D341Med (cell line): ENCODE results near the gene KDM2A.

ENCODE experiments used
- DNase-seq: peaks from one replicate; pipeline ENCODE4 v3.0.0; 2012; ENCODE audit warnings: low spot score

Gene KDM2A

DNA sequence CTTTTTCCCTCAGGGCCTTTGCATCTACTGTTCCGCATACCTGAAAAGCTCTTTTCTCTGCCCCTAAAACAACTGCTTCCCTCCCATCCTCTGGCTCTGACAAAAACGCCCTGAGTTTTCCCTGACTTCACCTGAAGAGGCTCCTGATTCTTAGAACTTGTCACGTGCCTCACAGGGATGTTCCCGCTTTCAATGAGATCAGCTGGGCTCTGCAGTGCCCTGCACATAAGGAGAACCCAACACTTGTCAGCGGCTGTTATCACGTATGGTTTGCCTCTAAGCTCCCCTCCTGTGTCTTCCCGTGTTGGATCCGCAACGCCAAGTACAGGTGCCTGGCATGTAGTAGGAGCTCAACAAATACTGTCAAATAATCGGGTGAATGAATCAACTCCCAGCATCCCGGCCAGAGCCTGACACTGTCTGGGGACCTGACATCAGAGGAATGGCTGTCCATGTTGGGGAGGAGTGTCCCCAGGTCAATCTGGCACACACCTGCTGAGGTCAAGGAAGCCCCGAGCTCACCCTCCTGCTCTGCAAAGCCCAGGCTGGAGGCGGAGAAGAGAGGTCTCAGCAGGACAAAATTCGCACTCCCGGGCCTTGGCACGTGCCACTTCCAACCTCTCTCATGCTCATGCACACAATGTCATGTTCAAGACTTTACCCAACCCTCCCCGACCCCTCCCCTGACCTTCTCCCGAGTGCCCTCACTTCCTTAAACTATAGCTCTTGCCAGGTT, 143.1 kb downstream of the KDM2A start:
- DNase-seq = no peak

DNA sequence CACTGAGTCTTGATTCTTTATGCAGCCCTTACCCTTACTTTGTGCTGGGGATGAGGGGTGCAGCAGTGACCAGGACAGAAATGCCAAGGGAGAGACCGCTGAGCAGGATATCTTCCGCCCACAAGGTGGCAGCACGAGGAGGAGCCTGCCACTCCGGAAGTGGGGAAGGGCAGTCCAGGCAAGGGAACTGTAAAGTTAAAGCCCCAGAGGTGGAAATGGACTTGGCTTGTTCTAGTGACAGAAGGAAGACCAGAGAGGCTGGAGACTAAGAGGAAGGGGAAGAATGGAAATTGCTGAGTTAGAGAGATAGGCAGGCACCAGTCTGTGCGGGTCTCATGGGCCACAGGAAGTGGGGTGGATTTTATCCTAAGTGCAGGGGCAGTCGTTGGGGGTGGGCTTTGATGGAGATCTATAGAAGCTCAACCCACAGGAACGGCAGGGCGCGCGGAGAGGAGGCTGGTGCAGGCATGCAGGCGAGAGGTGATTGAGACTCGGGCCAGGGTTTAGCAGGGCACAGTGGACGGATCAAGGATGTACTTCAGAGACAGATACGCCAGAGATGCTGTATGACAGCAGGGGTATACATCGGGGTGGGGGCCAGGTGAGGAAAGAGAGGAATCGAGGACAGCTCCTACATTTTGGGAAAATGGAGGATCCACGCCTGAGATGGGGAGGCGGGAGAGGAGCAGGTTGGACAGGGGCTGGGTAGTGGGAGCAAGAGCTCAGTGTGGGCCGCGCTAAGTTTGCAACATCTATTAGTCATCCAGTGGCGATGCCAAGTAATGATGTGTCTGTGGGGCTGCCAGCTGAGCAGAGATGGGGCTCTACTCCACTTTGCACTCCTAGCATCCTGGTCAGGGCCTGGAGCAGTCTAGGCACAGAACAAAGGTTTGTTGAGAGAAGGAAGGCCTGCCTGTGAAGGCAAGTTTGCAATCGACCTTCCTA, 143.9 kb downstream of the KDM2A start:
- peak; percentile 83 for DNase-seq

DNA sequence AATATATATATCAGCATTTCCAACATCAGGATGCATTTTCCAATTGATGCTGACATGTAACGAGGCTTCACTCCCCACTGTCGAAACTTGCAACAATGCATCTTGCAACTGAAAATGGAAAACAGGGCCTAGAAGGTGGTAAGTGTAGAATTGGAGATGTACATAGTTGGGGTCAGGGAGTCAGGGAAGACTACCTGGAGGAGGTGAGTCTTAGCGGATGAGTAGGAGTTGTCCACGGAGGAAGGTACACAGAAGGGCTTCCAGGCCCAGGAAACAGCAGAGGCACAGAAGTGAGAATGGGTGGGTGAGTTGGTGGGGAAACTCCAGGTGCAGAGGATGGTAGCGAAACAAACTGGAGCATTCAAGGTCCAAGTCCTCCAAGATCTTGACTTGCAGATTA, 145.2 kb downstream of the KDM2A start:
- DNase-seq = no peak

DNA sequence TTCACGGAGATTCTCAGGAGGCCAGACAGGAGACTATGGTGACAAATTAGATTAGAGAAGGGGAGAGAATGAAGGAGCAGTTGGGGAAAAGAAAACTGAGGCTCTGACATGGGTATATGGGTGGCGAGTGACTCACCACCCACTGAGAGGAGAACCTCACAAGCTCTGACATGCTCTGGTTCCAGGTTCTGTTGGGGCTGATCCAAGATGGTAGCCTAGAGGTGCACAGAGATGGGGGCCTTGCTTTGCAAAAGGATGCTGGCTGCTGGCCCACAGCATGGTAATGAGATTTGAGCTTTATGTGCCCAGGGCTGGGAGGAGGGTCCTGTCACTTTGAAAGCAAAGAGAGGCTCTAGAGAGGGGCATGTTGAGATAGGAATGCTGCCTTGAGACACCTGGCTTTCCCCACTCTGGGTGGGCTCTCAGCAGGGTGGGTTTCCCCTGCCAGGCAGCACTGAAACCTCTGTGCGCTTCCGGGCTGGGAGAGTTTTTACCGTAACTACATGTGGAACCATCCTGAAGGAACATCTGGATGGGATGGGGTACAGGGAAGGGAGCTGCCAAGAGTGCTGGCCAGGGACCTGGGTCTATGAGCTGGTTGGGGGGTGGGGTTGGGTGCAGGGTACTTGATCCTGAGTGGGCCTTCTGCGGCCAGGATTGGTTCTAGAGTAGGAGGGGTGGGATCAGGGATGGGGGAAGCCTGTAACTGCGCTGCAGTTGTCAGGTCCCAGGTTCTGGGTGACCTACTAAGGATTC, 146.0 kb downstream of the KDM2A start:
- DNase-seq = no peak

DNA sequence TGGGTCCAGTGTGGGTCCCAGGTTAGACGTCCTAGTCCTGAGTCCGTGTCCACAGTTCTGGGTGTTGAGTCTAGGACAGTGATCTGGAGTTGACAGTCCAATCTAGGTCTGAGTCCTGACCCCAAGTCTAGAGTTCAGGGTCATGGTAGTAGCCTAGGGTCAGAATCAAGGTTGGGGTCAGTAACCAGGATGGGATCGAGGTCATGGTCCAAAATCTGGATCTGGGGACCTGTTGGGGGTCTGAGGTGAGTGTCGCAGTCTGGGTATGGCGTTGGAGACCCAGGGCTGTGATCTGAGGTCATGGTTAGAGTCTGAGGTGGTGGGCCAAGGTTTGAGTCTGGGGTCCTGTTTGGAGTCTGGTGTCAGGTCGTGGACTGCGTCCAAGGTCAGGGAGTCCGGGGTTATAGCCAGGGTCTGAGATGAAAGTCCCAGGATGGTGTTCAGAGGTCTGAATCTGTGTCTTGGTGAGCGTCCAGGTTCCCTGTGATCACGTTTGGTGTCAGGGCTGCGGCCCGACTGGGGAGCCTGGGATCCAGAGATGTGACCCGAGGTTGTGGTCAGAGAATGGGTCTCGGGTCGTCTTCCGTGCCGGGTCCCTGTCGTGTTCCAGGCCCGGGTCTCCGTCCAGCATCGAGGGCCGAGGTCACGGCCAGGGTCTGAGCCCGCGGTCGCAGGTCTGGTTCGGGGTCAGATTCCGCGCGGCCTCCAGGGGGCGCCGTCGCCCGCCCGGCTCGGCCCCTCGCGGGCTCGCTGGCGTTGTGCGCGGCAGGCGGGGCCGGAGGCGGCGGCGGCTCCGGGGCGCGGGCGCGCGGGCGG, 146.8 kb downstream of the KDM2A start:
- DNase-seq = peak; percentile 94

DNA sequence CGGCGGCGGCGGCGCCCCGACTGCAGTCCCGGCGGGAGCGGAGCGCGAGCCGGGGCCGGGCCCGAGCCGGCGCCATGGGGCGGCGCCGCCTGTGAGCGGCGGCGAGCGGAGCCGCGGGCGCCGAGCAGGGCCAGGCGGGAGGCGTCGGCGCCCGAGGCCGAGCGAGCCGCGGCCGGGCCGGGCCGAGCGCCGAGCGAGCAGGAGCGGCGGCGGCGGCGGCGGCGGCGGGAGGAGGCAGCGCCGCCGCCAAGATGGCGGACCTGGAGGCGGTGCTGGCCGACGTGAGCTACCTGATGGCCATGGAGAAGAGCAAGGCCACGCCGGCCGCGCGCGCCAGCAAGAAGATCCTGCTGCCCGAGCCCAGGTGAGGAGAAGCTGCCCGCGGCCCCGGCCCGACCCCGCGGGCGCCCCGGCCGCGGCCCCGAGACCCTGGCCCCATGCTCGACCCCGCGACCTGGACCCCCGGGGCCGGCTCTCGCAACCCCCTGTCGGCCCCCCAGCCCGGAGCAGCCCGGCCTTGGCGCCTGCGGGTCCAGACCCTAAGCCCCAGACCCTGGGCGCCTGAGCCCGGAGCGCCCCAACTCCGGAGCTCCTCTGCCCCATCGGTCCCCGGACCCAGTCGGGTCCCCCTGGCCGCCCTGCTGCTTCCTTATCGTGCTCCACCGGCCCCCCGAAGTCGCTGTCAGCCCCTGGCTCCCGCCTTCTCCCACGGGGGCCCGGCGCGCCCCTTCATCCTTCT, 147.6 kb downstream of the KDM2A start, which contains the start of gene GRK2:
Gene GRK2, plus strand, starts transcription at position 25 of the 739 bp plus-strand sequence. Its CDS starts 227 bp downstream, at position 252.
- DNase-seq = peak; percentile 86

DNA sequence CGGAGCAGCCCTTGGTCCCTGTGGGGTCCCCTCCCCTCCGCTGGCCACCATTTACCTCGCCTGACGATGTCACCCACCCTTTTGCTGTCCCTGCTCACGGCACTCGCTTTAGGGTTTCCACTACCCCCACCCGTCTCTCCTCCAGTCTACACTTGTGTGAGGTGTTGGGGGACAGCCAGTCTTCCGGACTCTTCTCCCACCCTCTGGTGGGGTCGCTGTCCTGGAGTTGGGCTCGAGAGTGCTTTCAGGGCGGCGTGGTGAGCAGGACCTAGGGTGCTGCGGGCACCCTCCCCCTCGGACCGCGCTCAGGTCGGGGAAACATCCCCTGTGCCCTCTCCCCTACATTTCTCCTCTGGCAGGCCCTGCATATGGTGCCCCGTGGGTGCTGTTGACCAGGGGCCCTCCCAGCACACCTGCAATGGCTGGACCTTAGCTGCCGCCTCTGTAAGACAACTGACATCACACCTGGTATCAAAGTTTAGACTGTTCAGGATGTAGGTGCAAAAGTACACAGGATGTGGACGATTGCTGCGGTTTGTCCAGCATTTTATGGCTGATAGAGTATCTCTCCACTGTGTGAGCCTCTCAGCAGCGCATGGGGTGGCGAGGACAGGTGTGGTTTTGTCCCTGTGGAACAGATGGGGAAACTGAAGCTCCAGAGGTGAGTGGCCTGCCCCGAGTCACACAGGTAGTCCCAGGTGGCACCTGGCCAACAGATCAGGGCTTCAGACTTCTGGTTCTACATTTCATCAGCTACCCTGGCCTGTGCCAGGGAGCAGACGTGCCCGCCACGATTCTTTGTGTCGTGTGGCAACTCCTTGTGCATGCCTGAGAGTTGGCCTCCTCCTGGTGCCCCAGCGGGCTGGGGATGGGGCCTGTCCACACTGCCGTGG, 148.4 kb downstream of the KDM2A start:
- no peak for DNase-seq

DNA sequence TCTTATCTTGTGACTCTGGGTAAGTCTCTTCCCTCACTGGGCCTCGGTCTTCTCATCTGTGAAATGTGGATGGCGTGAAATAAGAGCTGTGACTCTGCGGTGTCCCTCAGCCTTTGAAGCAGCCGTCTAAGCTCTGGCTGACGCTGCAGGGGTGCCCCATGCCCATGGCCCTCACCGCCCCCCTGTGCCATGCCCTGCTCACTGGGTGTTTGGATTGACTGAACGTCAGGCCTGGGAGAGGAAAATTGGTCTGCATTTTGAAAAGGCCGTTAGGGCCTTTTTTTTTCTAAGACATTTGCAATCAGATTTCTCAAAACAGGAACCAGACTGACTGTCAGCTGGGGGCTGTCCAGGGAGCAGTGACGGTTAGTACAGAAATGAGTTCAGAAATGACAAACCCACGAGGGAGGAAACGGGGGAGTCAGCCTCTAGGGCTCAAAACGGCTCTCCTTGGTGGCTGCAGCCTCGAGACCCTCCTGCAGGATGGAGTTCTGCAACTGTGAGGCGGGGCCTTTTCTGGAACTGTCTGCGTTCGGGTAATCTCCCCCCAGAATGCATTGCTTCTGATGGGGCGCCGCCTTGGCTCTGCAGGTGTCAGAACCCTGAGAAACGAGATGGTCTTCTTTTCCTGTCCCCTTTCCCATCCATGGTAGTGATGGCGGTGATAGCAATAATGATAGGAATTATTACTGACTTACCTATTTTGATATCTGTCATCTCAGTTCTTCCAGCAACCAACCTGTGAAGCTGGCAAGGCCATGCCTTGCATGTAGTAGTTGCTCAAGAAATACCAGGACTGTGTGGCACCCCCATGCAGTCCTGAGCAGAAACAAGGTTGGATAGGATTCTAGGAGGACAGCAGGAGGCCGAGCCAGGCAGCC, 149.3 kb downstream of the KDM2A start:
- no peak for DNase-seq

DNA sequence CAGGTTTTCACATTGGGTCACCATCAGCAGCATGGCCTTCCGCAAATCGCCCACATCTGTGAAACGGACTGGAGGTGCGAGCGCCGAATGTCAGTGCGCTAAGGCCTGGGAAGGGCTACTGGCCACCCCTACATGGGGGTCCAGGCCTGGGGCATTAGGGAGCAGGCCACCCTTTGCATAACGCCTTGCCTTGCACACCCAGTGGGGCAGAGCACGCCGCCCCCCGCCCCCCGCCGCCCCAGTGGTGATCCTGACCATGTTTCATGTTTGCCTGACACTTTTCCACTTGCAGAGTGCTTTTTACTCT, 149.9 kb downstream of the KDM2A start:
- DNase-seq = no peak

DNA sequence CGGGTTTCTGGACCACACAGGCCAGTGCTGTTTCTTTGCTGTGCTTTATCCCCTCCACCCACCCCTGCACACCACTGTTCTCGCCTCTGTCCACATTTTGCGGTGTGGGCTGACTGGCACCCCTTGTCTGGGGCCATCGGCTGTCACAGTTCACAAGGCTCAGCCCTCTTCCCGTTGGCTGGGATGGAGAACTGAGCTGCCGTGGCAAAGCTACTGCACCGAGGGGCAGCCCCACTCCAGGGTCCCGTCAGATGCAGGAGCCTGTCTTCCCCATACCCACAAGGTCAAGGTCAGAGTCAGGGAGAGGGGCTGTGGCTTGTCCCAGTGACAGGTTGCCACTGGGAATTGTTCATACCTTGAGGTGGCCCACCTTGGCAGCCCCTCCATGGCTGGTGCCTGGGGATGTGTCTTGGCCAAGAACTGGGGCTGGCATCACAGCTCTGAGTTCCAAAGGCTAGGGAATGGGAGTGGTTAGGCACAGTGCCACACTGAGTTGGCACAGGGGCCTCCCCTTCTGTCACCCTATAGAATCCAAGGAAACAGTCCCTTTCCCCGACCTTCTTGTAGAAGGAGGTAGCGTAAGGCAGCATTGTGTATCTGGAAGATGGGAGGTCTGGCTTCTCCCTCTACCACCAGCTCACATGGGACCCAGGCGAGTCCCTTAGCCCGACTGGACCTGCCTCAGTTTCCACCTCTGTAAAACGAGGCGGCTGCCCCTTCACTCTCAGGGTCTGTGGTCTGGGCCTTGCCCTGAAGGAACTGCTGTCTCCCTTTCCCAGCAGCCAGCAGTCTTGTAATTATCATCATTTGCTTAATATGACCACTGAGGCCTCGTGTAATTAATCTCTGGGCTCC, 150.6 kb downstream of the KDM2A start:
- DNase-seq = peak; percentile 65

DNA sequence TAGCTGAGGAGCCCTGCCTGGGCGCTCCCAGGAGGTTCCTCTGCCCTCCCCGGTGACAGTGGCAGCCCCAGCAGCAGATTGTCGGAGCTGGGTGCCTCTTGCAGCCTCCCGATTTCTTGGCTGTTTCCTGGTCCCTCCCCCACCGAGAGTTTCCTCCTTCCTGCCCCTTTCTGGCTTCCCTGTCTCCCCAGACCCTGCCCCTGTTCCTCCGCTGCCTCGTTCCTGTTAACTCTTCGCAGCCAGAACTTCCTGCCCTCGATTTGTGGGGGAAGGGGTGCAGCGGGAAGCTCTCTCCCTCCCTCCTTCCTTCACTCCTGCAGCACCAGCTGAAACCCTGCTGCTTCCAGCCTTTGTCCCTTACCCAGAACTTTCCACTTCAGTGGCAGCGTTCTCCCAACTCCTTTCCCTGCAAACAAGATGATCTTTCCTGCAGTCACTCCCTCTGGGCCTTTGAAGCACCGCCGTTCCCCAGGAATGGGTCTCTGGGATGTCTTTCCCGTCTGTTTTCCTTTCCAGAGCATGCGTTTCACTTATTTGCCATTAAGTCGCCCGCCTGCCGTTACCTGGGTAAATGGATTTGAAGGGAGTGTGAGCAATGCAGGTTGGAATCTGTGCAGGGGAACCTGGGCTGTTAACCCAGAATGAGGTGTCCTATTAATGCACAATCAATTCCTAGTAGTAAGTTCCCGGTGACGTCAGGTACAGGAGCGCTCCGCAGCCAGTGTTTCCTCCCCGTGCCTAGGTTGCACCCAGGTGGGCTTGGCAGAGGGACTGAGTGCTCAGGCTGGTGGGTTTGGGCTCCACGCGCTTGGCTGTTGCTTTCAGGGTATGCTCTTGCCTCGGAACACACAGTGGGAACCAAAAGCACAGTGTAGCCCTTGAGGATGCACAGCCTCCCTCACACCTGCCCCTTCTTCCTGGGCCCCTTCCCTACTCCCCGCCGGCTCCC, 151.5 kb downstream of the KDM2A start:
- DNase-seq = peak; percentile 69

DNA sequence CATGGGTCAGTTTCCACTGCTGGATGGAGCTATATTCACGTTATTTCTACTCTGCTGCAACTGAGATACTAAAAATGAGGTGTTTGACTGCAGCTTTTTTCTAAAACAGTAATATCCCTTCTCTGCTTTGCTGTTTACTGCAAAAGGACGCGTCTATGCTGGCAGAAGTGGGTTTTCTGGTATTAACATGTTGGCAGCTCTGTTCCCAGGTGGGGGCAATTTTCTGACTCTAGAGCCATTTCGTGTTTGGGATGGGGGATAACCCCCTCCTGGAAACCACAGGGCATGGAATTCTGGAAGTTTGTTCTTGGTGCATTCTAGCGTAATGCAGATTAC, 152.1 kb downstream of the KDM2A start:
- DNase-seq = no peak

DNA sequence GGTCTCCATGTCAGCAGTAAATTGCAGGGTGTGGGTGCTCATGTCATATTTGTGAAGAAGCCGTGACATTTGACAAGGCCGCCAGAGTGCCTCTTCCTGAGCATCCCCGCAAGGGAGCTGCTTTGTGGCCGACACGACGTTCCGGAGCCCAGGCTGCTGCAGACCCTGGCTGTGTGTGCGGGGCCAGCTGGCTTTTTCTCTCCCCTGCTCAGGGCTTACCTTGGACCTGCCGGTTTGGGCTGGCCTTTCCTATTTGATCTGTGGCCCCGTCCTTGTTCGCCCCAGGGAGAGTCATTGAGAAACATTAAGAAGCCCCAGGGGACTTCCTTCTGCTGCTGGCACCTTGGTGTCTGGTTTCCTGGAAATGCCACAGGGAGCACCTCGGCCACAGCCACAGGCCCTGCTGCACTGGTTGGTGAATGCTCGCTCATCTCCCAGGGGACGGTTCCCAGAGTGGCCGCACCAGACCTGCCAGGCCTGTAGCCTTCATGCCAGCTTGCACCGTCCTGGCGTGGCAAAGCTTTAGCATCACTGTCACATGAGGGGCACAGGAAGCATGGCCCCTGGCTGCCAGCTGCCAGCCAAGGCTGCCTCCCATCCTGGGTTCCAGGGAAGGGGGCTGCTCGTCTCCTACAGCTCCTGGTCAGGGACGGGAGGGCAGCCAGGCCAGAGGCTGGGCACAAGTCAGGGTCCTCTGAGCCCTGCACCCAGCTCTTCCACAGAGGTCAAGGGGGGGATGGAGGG, 152.7 kb downstream of the KDM2A start:
- peak; percentile 54 for DNase-seq

DNA sequence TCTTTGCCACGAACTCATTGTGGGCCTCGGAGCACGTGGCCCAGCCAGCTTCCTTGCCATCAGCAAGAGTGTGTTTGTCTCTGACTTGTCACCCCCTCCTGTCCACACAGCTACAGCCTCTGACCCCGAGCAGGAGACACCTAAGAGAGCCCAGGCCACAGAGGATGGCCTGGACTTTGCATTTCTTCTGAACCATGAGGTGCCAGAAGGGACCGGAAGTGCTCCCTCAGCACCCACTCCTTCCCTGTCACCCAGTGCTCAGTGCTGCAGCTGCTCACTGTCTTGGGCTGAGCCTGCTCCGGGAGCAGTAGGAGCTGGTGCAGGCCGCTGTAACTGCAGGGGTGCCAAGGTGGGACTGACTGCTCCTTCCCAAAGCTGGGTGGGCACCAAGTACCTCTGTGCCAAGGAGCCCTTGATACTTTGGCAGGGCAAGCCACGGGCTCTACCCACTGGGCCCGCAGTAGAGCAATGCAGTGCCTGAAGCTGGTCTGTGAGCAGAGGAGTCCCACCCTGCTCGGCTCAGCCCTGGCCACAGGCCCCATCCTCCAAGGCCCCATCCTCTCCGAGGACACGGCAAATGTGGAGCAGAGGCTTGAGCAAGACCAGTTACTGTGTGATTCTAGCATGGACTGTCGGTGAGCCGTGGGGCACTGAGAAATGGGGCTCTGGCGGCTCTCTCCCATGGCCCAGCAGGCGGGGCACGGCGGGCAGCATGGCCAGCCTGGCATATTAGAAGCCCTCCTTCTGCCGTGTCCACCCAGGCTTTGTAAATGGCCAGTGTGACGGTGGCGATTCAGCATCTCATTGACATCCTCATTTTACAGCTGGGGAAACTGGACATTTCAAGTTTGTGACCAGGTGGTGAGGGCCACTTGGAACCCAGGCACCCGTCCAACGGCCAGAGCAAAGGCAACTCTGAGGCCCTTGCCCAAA, 153.5 kb downstream of the KDM2A start:
- DNase-seq = no peak
